ENCODE data around the gene NUP188. TPM values are rescaled to one million over a fixed set of nuclear protein-coding genes. Genes with fewer than 3 reads are reported as not detected.

Gene NUP188
- total and polyA plus RNA-seq, 2 donors (not counting 3 experiments of a cell fraction or from before 2014, with no cell fraction given) = 62.7 to 66.2 TPM

GRCh38 chr9:129031514-129031913, 84.0 kb downstream of the NUP188 start:
- H3K27me3 ChIP-seq (ENCODE audit: control insufficient read depth in 2 of 2, insufficient read depth in 2 of 2, low read length in 2 of 2) = no peaks in the 10 kb centered on the region
- intact Hi-C loops (cut with micrococcal nuclease) = no loop called here
- no peak overlapping the region for H3K27ac ChIP-seq (ENCODE audit: insufficient read depth, low read depth, low read length)
- H2AFZ ChIP-seq (ENCODE audit: low read depth, low read length) = no peak overlapping the region
- dilution Hi-C loops (cut with MboI; ENCODE audit: extremely low pct_ligation_motif_present, low sequenced_read_pairs) = no loop called here
- DNase-seq (ENCODE audit: low read depth, low spot score) (no peak), FAIRE-seq (no peak)
- ChIA-PET CTCF (no interaction called here), POLR2A (no interaction called here)
- H3K9ac ChIP-seq (replicated peaks; ENCODE audit: extremely low read depth, insufficient read depth, low read length) = no peak overlapping the region
- H3K4me3 ChIP-seq (replicated peaks in 1 of 3; ENCODE audit: insufficient read depth in 1 of 3, low read depth in 1 of 3, low read length in 3 of 3) = no peak overlapping the region
- H3K79me2 ChIP-seq (ENCODE audit: control insufficient read depth, insufficient read depth, low read length) = peaks cover 13% of the 10 kb centered on the region
- H3K9me3 ChIP-seq (replicated peaks; ENCODE audit: control insufficient read depth, insufficient read depth, low read length) = no peaks in the 10 kb centered on the region
- BruUV-seq (replicated peaks) = no TSS peak
- H3K36me3 ChIP-seq (ENCODE audit: control insufficient read depth in 2 of 2, extremely low read depth in 1 of 2, insufficient read depth in 2 of 2, low read length in 2 of 2) = no peaks in the 10 kb centered on the region
- H3K9me1 ChIP-seq (replicated peaks; ENCODE audit: control insufficient read depth, extremely low read depth, insufficient read depth, low read length) = no peaks in the 10 kb centered on the region
- H3K4me2 ChIP-seq (ENCODE audit: insufficient read depth, low read length) = no peak overlapping the region
- TF ChIP-seq EZH2 (IDR thresholded peaks at IDR 0.05; ENCODE audit: borderline replicate concordance, low read depth, low read length, severe bottlenecking) (no peak), FOS (IDR thresholded peaks at IDR 0.05; ENCODE audit: borderline replicate concordance, insufficient read depth, low read length) (no peak), POLR2AphosphoS5 (IDR thresholded peaks at IDR 0.05; ENCODE audit: insufficient read depth, low read depth, low read length) (no peak), POLR2A (IDR thresholded peaks at IDR 0.05; ENCODE audit: low read depth, low read length) (no peak), GATA2 (IDR thresholded peaks at IDR 0.05; ENCODE audit: insufficient read depth, insufficient read length, low read depth, low read length) (no peak), JUN (IDR thresholded peaks at IDR 0.05; ENCODE audit: borderline replicate concordance, insufficient read depth, insufficient read length, low read depth) (no peak), MYC (IDR thresholded peaks at IDR 0.05; ENCODE audit: low read depth, low read length) (no peak)
- TF ChIP-seq, protein P1, sequence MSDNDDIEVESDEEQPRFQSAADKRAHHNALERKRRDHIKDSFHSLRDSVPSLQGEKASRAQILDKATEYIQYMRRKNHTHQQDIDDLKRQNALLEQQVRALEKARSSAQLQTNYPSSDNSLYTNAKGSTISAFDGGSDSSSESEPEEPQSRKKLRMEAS (IDR thresholded peaks at IDR 0.05; ENCODE audit: insufficient read depth, insufficient read length) = no peak
- TF ChIP-seq, protein P2, sequence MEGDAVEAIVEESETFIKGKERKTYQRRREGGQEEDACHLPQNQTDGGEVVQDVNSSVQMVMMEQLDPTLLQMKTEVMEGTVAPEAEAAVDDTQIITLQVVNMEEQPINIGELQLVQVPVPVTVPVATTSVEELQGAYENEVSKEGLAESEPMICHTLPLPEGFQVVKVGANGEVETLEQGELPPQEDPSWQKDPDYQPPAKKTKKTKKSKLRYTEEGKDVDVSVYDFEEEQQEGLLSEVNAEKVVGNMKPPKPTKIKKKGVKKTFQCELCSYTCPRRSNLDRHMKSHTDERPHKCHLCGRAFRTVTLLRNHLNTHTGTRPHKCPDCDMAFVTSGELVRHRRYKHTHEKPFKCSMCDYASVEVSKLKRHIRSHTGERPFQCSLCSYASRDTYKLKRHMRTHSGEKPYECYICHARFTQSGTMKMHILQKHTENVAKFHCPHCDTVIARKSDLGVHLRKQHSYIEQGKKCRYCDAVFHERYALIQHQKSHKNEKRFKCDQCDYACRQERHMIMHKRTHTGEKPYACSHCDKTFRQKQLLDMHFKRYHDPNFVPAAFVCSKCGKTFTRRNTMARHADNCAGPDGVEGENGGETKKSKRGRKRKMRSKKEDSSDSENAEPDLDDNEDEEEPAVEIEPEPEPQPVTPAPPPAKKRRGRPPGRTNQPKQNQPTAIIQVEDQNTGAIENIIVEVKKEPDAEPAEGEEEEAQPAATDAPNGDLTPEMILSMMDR (IDR thresholded peaks at IDR 0.05; ENCODE audit: extremely low read depth in 1 of 2, insufficient read depth in 1 of 2, low read depth in 1 of 2, low read length in 2 of 2) = no peak
- no peaks in the 10 kb centered on the region for H4K20me1 ChIP-seq (replicated peaks; ENCODE audit: control insufficient read depth, extremely low read depth, insufficient read depth, low read length)
- peaks cover 10% of the 10 kb centered on the region for H3K4me1 ChIP-seq (ENCODE audit: control insufficient read depth, extremely low read depth, insufficient read depth, low read length)

Measured in endothelial cell of umbilical vein (primary cell).